ENCODE measurements around the gene EGFR.

GRCh38 chr7:55099066-55099820 lies 80.4 kb downstream of the EGFR start:
- TF ChIP-seq, protein P1, sequence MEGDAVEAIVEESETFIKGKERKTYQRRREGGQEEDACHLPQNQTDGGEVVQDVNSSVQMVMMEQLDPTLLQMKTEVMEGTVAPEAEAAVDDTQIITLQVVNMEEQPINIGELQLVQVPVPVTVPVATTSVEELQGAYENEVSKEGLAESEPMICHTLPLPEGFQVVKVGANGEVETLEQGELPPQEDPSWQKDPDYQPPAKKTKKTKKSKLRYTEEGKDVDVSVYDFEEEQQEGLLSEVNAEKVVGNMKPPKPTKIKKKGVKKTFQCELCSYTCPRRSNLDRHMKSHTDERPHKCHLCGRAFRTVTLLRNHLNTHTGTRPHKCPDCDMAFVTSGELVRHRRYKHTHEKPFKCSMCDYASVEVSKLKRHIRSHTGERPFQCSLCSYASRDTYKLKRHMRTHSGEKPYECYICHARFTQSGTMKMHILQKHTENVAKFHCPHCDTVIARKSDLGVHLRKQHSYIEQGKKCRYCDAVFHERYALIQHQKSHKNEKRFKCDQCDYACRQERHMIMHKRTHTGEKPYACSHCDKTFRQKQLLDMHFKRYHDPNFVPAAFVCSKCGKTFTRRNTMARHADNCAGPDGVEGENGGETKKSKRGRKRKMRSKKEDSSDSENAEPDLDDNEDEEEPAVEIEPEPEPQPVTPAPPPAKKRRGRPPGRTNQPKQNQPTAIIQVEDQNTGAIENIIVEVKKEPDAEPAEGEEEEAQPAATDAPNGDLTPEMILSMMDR (IDR thresholded peaks at IDR 0.05; ENCODE audit: insufficient read depth, low read length, poor library complexity, severe bottlenecking): no peak
- TF ChIP-seq EZH2phosphoT487 (conservative IDR thresholded peaks at IDR 0.05; ENCODE audit: low read length): no peak
